ENCODE data around the gene ZBTB7C.

Gene ZBTB7C

GRCh38 chr18:48355276-48356115, 53.7 kb downstream of the ZBTB7C start:
- no peak for DNase-seq (ENCODE audit: low read depth in 2 of 2)

GRCh38 chr18:48354746-48355260, 54.4 kb downstream of the ZBTB7C start:
- DNase-seq (ENCODE audit: low read depth in 2 of 2) = no peak

GRCh38 chr18:48352051-48352755, 57.0 kb downstream of the ZBTB7C start:
- no peak for DNase-seq (ENCODE audit: low read depth in 2 of 2)

- DNase-seq (ENCODE audit: low read depth in 2 of 2) = no peak
Measured at GRCh38 chr18:48351216-48352050, 57.8 kb downstream of the ZBTB7C start.

GRCh38 chr18:48348739-48349138, 60.4 kb downstream of the ZBTB7C start:
- DNase-seq (ENCODE audit: low read depth in 2 of 2) = no peak

GRCh38 chr18:48347756-48348326, 61.3 kb downstream of the ZBTB7C start:
- DNase-seq (ENCODE audit: low read depth in 2 of 2) = no peak

GRCh38 chr18:48345596-48345995, 63.6 kb downstream of the ZBTB7C start:
- DNase-seq (ENCODE audit: low read depth in 2 of 2) = no peak

- no peak for DNase-seq (ENCODE audit: low read depth in 2 of 2)
Measured at GRCh38 chr18:48342581-48342980, 66.6 kb downstream of the ZBTB7C start.

GRCh38 chr18:48342125-48342524, 67.1 kb downstream of the ZBTB7C start:
- DNase-seq (ENCODE audit: low read depth in 2 of 2) = no peak

- no peak for DNase-seq (ENCODE audit: low read depth in 2 of 2)
Measured at GRCh38 chr18:48340560-48340959, 68.6 kb downstream of the ZBTB7C start.

- no peak for DNase-seq (ENCODE audit: low read depth in 2 of 2)
Measured at GRCh38 chr18:48339692-48340091, 69.5 kb downstream of the ZBTB7C start.

- no peak for DNase-seq (ENCODE audit: low read depth in 2 of 2)
Measured at GRCh38 chr18:48338915-48339314, 70.3 kb downstream of the ZBTB7C start.

- no peak for DNase-seq (ENCODE audit: low read depth in 2 of 2)
Measured at GRCh38 chr18:48337053-48337452, 72.1 kb downstream of the ZBTB7C start.

GRCh38 chr18:48336332-48336731, 72.9 kb downstream of the ZBTB7C start:
- DNase-seq (ENCODE audit: low read depth in 2 of 2) = no peak

GRCh38 chr18:48335829-48336228, 73.4 kb downstream of the ZBTB7C start:
- no peak for DNase-seq (ENCODE audit: low read depth in 2 of 2)

GRCh38 chr18:48334845-48335244, 74.3 kb downstream of the ZBTB7C start:
- DNase-seq (ENCODE audit: low read depth in 2 of 2) = no peak

GRCh38 chr18:48333563-48333962, 75.6 kb downstream of the ZBTB7C start:
- no peak for DNase-seq (ENCODE audit: low read depth in 2 of 2)

GRCh38 chr18:48330016-48330991, 78.9 kb downstream of the ZBTB7C start:
- no peak for DNase-seq (ENCODE audit: low read depth in 2 of 2)

GRCh38 chr18:48328473-48329210, 80.5 kb downstream of the ZBTB7C start:
- DNase-seq (ENCODE audit: low read depth in 2 of 2) = no peak
